Measurements from ENCODE around the gene PCNX2.
A peak's percentile ranks its signal among the peaks of the same experiment; 100 is the strongest.

Gene PCNX2

GRCh38 chr1:233060461-233060994 is 235.0 kb downstream of the PCNX2 start:
- DNase-seq = no peak

GRCh38 chr1:233057836-233058235 is 237.7 kb downstream of the PCNX2 start:
- DNase-seq = no peak

- DNase-seq = no peak
Measured at GRCh38 chr1:233055879-233056641, 239.5 kb downstream of the PCNX2 start.

GRCh38 chr1:233045588-233045987 is 249.9 kb downstream of the PCNX2 start:
- DNase-seq = no peak

- no peak for DNase-seq
Measured at GRCh38 chr1:233042834-233043233, 252.7 kb downstream of the PCNX2 start.

GRCh38 chr1:233040494-233040893 is 255.0 kb downstream of the PCNX2 start:
- DNase-seq = no peak

GRCh38 chr1:233038581-233038980 is 256.9 kb downstream of the PCNX2 start:
- no peak for DNase-seq

- DNase-seq = no peak
Measured at GRCh38 chr1:233037843-233038242, 257.7 kb downstream of the PCNX2 start.

GRCh38 chr1:233034836-233035235 is 260.7 kb downstream of the PCNX2 start:
- no peak for DNase-seq

GRCh38 chr1:233033361-233033760 is 262.2 kb downstream of the PCNX2 start:
- DNase-seq = peak in 2 of 4 experiments; percentile 10 to 14

- DNase-seq = no peak
Measured at GRCh38 chr1:233032916-233033315, 262.6 kb downstream of the PCNX2 start.

GRCh38 chr1:233031521-233031920 is 264.0 kb downstream of the PCNX2 start:
- no peak for DNase-seq

GRCh38 chr1:233027046-233027445 is 268.5 kb downstream of the PCNX2 start:
- no peak for DNase-seq

- no peak for DNase-seq
Measured at GRCh38 chr1:233025567-233025966, 270.0 kb downstream of the PCNX2 start.

- peak; percentile 34 to 76 (median 68) for DNase-seq
Measured at GRCh38 chr1:233025157-233025556, 270.4 kb downstream of the PCNX2 start.

- DNase-seq = no peak
Measured at GRCh38 chr1:233024199-233024598, 271.3 kb downstream of the PCNX2 start.

GRCh38 chr1:233022246-233022645 is 273.3 kb downstream of the PCNX2 start:
- DNase-seq = peak in 2 of 4 experiments; percentile 21 to 22

GRCh38 chr1:233020426-233020825 is 275.1 kb downstream of the PCNX2 start:
- peak; percentile 36 to 50 (median 44) for DNase-seq

GRCh38 chr1:233019778-233020325 is 275.7 kb downstream of the PCNX2 start:
- DNase-seq = peak; percentile 17 to 54 (median 50)

- no peak for DNase-seq
Measured at GRCh38 chr1:233019083-233019482, 276.4 kb downstream of the PCNX2 start.

- no peak for DNase-seq
Measured at GRCh38 chr1:233016798-233017197, 278.7 kb downstream of the PCNX2 start.

- no peak for DNase-seq
Measured at GRCh38 chr1:233015965-233016364, 279.6 kb downstream of the PCNX2 start.

- no peak for DNase-seq
Measured at GRCh38 chr1:233012021-233012420, 283.5 kb downstream of the PCNX2 start.

GRCh38 chr1:233010146-233010545 is 285.4 kb downstream of the PCNX2 start:
- peak; percentile 61 to 80 (median 74) for DNase-seq
